ENCODE results near the gene EML6. TPM values are rescaled to one million over a fixed set of nuclear protein-coding genes. Genes with fewer than 3 reads are reported as not detected.

EML6 gene
- total and polyA plus RNA-seq, 2 experiments from 2014 or later, result 2.7 to 6.2 TPM

DNA sequence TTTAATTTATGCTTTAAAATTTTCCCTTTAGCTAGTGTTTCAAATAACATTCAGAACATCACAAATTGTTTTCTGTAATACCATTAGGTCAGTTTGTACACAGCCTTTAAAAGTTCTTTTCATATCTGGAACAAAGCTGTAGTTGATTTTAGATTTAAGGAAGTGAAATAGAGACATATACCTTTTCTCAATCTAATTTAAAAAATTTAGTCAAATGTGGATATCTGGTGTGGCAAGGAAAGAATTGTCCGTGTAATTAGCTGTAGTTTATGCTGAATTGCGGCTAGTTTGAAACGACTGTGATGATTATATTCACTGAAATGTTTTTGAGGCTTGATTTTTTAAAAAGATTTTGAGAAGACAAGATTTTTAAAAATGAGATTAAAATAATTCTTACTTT, 59.9 kb downstream of the EML6 start:
- no peaks in the 10 kb centered on the region for H3K4me1 ChIP-seq (ENCODE audit: insufficient read depth)
- no peaks in the 10 kb centered on the region for H3K27me3 ChIP-seq (ENCODE audit: insufficient read depth)
- no peaks in the 10 kb centered on the region for H3K36me3 ChIP-seq (ENCODE audit: insufficient read depth)
- H3K4me3 ChIP-seq, result no peak overlapping the region
- no peaks in the 10 kb centered on the region for H3K79me2 ChIP-seq (replicated peaks; ENCODE audit: insufficient read depth)
- no peaks in the 10 kb centered on the region for H3F3A ChIP-seq (replicated peaks; ENCODE audit: low read depth)
- H3K27ac ChIP-seq (ENCODE audit: low read depth), result no peak overlapping the region
- Mint-ChIP-seq H3K4me1 (no peaks in the 10 kb centered on the region), H3K9me3 (no peaks in the 10 kb centered on the region), H3K27me3 (ENCODE audit: insufficient read depth, low read depth, poor library complexity) (no peaks in the 10 kb centered on the region), H3K4me3 (no peak overlapping the region), H3K36me3 (ENCODE audit: low read depth) (no peaks in the 10 kb centered on the region), H3K27ac (no peak overlapping the region)
- TF ChIP-seq NANOG (IDR thresholded peaks at IDR 0.05; ENCODE audit: borderline replicate concordance) (no peak), EZH2phosphoT487 (IDR thresholded peaks at IDR 0.05; ENCODE audit: unreplicated experiment) (no peak), JUNB (IDR thresholded peaks at IDR 0.05; ENCODE audit: unreplicated experiment) (no peak)
- DNase-seq (ENCODE audit: low spot score), result no peak
- no peaks in the 10 kb centered on the region for H3K9me2 ChIP-seq (ENCODE audit: insufficient read depth)
- no peak overlapping the region for H2AFZ ChIP-seq
- ATAC-seq, result no peak
- H3K4me2 ChIP-seq, result no peak overlapping the region
- no peaks in the 10 kb centered on the region for H4K20me1 ChIP-seq (replicated peaks; ENCODE audit: insufficient read depth)

DNA sequence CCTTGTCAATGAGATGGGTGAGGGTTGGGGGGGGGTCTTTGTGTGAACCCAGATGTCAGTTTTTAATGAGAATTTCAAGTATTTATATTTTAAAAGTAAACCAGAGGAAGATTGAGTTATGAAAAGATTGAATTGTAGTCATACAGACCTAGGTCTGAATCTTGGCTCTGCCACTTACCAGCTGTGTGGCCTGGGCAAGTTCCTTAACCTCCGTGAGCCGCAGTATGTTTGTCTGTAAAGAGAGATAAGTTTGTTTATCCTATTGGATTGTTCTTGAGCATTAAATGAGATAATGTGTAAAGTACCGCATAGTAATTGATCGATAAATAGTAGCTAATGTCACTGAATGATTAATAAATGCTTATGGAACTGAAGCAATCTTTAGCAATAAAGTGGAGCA, 63.8 kb downstream of the EML6 start:
- ATAC-seq (no peak), DNase-seq (ENCODE audit: low spot score) (no peak)
- H3K27ac Mint-ChIP-seq, result no peak overlapping the region
- Histone ChIP-seq H3K4me2 (no peak overlapping the region), H3F3A (replicated peaks; ENCODE audit: low read depth) (no peaks in the 10 kb centered on the region), H2AFZ (no peak overlapping the region), H3K27ac (ENCODE audit: low read depth) (no peak overlapping the region), H3K4me1 (ENCODE audit: insufficient read depth) (no peaks in the 10 kb centered on the region), H3K79me2 (replicated peaks; ENCODE audit: insufficient read depth) (no peaks in the 10 kb centered on the region), H3K36me3 (ENCODE audit: insufficient read depth) (no peaks in the 10 kb centered on the region), H4K20me1 (replicated peaks; ENCODE audit: insufficient read depth) (no peaks in the 10 kb centered on the region; the same call in 1 of the 2 replicates), H3K4me3 (no peak overlapping the region), H3K27me3 (ENCODE audit: insufficient read depth) (no peaks in the 10 kb centered on the region), H3K9me2 (ENCODE audit: insufficient read depth) (no peaks in the 10 kb centered on the region)
- H3K4me1 Mint-ChIP-seq, result no peaks in the 10 kb centered on the region
- no peak overlapping the region for H3K4me3 Mint-ChIP-seq
- peaks cover 1% of the 10 kb centered on the region for H3K27me3 Mint-ChIP-seq (ENCODE audit: insufficient read depth, low read depth, poor library complexity)
- no peaks in the 10 kb centered on the region; the same call in 2 of the 3 replicates for H3K9me3 Mint-ChIP-seq
- H3K36me3 Mint-ChIP-seq (ENCODE audit: low read depth), result no peaks in the 10 kb centered on the region
- TF ChIP-seq STAT1 (IDR thresholded peaks at IDR 0.05; ENCODE audit: unreplicated experiment), result no peak
- TF ChIP-seq, protein P1, sequence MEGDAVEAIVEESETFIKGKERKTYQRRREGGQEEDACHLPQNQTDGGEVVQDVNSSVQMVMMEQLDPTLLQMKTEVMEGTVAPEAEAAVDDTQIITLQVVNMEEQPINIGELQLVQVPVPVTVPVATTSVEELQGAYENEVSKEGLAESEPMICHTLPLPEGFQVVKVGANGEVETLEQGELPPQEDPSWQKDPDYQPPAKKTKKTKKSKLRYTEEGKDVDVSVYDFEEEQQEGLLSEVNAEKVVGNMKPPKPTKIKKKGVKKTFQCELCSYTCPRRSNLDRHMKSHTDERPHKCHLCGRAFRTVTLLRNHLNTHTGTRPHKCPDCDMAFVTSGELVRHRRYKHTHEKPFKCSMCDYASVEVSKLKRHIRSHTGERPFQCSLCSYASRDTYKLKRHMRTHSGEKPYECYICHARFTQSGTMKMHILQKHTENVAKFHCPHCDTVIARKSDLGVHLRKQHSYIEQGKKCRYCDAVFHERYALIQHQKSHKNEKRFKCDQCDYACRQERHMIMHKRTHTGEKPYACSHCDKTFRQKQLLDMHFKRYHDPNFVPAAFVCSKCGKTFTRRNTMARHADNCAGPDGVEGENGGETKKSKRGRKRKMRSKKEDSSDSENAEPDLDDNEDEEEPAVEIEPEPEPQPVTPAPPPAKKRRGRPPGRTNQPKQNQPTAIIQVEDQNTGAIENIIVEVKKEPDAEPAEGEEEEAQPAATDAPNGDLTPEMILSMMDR (conservative IDR thresholded peaks at IDR 0.05; ENCODE audit: low read depth in 2 of 2), result no peak
- TF ChIP-seq EZH2 (IDR thresholded peaks at IDR 0.05; ENCODE audit: low read depth, unreplicated experiment), result no peak
- TF ChIP-seq, protein P2, sequence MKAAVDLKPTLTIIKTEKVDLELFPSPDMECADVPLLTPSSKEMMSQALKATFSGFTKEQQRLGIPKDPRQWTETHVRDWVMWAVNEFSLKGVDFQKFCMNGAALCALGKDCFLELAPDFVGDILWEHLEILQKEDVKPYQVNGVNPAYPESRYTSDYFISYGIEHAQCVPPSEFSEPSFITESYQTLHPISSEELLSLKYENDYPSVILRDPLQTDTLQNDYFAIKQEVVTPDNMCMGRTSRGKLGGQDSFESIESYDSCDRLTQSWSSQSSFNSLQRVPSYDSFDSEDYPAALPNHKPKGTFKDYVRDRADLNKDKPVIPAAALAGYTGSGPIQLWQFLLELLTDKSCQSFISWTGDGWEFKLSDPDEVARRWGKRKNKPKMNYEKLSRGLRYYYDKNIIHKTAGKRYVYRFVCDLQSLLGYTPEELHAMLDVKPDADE (IDR thresholded peaks at IDR 0.05), result no peak
- TF ChIP-seq, protein P3, sequence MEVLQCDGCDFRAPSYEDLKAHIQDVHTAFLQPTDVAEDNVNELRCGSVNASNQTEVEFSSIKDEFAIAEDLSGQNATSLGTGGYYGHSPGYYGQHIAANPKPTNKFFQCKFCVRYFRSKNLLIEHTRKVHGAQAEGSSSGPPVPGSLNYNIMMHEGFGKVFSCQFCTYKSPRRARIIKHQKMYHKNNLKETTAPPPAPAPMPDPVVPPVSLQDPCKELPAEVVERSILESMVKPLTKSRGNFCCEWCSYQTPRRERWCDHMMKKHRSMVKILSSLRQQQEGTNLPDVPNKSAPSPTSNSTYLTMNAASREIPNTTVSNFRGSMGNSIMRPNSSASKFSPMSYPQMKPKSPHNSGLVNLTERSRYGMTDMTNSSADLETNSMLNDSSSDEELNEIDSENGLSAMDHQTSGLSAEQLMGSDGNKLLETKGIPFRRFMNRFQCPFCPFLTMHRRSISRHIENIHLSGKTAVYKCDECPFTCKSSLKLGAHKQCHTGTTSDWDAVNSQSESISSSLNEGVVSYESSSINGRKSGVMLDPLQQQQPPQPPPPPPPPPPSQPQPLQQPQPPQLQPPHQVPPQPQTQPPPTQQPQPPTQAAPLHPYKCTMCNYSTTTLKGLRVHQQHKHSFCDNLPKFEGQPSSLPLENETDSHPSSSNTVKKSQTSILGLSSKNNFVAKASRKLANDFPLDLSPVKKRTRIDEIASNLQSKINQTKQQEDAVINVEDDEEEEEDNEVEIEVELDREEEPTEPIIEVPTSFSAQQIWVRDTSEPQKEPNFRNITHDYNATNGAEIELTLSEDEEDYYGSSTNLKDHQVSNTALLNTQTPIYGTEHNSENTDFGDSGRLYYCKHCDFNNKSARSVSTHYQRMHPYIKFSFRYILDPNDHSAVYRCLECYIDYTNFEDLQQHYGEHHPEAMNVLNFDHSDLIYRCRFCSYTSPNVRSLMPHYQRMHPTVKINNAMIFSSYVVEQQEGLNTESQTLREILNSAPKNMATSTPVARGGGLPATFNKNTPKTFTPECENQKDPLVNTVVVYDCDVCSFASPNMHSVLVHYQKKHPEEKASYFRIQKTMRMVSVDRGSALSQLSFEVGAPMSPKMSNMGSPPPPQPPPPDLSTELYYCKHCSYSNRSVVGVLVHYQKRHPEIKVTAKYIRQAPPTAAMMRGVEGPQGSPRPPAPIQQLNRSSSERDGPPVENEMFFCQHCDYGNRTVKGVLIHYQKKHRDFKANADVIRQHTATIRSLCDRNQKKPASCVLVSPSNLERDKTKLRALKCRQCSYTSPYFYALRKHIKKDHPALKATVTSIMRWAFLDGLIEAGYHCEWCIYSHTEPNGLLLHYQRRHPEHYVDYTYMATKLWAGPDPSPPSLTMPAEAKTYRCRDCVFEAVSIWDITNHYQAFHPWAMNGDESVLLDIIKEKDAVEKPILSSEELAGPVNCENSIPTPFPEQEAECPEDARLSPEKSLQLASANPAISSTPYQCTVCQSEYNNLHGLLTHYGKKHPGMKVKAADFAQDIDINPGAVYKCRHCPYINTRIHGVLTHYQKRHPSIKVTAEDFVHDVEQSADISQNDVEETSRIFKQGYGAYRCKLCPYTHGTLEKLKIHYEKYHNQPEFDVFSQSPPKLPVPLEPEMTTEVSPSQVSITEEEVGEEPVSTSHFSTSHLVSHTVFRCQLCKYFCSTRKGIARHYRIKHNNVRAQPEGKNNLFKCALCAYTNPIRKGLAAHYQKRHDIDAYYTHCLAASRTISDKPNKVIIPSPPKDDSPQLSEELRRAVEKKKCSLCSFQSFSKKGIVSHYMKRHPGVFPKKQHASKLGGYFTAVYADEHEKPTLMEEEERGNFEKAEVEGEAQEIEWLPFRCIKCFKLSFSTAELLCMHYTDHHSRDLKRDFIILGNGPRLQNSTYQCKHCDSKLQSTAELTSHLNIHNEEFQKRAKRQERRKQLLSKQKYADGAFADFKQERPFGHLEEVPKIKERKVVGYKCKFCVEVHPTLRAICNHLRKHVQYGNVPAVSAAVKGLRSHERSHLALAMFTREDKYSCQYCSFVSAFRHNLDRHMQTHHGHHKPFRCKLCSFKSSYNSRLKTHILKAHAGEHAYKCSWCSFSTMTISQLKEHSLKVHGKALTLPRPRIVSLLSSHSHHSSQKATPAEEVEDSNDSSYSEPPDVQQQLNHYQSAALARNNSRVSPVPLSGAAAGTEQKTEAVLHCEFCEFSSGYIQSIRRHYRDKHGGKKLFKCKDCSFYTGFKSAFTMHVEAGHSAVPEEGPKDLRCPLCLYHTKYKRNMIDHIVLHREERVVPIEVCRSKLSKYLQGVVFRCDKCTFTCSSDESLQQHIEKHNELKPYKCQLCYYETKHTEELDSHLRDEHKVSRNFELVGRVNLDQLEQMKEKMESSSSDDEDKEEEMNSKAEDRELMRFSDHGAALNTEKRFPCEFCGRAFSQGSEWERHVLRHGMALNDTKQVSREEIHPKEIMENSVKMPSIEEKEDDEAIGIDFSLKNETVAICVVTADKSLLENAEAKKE (CRISPR knock-in tag; IDR thresholded peaks at IDR 0.05), result no peak
- no peak for TF ChIP-seq NANOG (IDR thresholded peaks at IDR 0.05; ENCODE audit: borderline replicate concordance)
- TF ChIP-seq, protein P4, sequence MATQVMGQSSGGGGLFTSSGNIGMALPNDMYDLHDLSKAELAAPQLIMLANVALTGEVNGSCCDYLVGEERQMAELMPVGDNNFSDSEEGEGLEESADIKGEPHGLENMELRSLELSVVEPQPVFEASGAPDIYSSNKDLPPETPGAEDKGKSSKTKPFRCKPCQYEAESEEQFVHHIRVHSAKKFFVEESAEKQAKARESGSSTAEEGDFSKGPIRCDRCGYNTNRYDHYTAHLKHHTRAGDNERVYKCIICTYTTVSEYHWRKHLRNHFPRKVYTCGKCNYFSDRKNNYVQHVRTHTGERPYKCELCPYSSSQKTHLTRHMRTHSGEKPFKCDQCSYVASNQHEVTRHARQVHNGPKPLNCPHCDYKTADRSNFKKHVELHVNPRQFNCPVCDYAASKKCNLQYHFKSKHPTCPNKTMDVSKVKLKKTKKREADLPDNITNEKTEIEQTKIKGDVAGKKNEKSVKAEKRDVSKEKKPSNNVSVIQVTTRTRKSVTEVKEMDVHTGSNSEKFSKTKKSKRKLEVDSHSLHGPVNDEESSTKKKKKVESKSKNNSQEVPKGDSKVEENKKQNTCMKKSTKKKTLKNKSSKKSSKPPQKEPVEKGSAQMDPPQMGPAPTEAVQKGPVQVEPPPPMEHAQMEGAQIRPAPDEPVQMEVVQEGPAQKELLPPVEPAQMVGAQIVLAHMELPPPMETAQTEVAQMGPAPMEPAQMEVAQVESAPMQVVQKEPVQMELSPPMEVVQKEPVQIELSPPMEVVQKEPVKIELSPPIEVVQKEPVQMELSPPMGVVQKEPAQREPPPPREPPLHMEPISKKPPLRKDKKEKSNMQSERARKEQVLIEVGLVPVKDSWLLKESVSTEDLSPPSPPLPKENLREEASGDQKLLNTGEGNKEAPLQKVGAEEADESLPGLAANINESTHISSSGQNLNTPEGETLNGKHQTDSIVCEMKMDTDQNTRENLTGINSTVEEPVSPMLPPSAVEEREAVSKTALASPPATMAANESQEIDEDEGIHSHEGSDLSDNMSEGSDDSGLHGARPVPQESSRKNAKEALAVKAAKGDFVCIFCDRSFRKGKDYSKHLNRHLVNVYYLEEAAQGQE (IDR thresholded peaks at IDR 0.05; ENCODE audit: unreplicated experiment), result no peak
- TF ChIP-seq CREB1 (CRISPR knock-in tag; IDR thresholded peaks at IDR 0.05; ENCODE audit: low read depth), result no peak

Measured in GM23338 (cell line).